ENCODE data around the gene ITGB2. TPM values are rescaled to one million over a fixed set of nuclear protein-coding genes. Genes with fewer than 3 reads are reported as not detected.

The ITGB2 gene
- total RNA-seq, 1 experiment from 2014 or later: 1.5 TPM

DNA sequence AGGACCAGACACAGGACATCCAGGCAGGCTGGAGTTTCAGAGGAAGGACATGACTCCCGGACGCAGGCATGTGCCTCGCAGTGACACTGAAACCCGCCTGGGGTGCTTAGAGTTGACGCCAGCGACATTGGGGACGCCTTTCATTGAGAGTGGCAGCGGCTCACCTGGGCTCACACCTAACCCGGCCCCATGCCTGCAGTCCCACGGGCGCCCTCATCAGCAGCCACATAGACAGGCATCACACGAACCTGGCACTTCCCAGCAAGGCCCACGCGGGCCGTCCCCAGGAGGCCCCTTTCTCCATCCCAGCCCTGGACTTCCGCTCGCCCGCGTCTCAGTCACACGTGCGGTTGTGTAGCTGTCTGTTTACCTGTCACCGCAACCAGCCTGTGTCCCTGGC is 17.0 kb downstream of the ITGB2 start:
- no peak for ATAC-seq
- Histone ChIP-seq H3K79me2 (ENCODE audit: insufficient read depth, low read length) (no peaks in the 10 kb centered on the region), H3K9ac (ENCODE audit: low read length) (no peak overlapping the region), H2AFZ (ENCODE audit: low read depth, low read length, poor library complexity, severe bottlenecking) (no peak overlapping the region), H3K4me2 (ENCODE audit: low read length) (no peak overlapping the region), H4K20me1 (ENCODE audit: insufficient read depth) (no peaks in the 10 kb centered on the region), H3K9me2 (ENCODE audit: insufficient read depth) (no peaks in the 10 kb centered on the region), H3K36me3 (ENCODE audit: control insufficient read depth in 1 of 2, insufficient read depth in 2 of 2, low read length in 2 of 2) (no peaks in the 10 kb centered on the region), H3K4me1 (ENCODE audit: control insufficient read depth in 1 of 2, insufficient read depth in 2 of 2, low read length in 2 of 2) (no peaks in the 10 kb centered on the region), H3K9me3 (ENCODE audit: control insufficient read depth in 1 of 2, insufficient read depth in 1 of 2, low read depth in 1 of 2, low read length in 2 of 2) (peaks cover 0 to 4% of the 10 kb centered on the region in 2 experiments; a peak in 1 of 4 replicates), H3K4me3 (replicated peaks in 1 of 2; ENCODE audit: low read depth in 1 of 2, low read length in 2 of 2) (no peak overlapping the region), H3K27me3 (ENCODE audit: insufficient read depth, low read length) (peaks cover 11% of the 10 kb centered on the region; the same call in 1 of the 2 replicates), H3K27ac (ENCODE audit: low read depth, low read length) (no peak overlapping the region)
- ChIA-PET RAD21 (ENCODE audit: low non-redundant PET in 1 of 2, low total read pairs in 2 of 2, uncharacterized antibody in 2 of 2, unreplicated experiment in 2 of 2) (no interaction called here), POLR2A (no interaction called here), CTCF (no interaction called here)
- TF ChIP-seq, protein P1, sequence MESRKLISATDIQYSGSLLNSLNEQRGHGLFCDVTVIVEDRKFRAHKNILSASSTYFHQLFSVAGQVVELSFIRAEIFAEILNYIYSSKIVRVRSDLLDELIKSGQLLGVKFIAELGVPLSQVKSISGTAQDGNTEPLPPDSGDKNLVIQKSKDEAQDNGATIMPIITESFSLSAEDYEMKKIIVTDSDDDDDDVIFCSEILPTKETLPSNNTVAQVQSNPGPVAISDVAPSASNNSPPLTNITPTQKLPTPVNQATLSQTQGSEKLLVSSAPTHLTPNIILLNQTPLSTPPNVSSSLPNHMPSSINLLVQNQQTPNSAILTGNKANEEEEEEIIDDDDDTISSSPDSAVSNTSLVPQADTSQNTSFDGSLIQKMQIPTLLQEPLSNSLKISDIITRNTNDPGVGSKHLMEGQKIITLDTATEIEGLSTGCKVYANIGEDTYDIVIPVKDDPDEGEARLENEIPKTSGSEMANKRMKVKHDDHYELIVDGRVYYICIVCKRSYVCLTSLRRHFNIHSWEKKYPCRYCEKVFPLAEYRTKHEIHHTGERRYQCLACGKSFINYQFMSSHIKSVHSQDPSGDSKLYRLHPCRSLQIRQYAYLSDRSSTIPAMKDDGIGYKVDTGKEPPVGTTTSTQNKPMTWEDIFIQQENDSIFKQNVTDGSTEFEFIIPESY (IDR thresholded peaks at IDR 0.05; ENCODE audit: extremely low read depth, insufficient replicate concordance, low read length): no peak
- TF ChIP-seq REST (IDR thresholded peaks at IDR 0.05; ENCODE audit: low read depth) (no peak), ZNF274 (IDR thresholded peaks at IDR 0.05; ENCODE audit: low read depth, low read length) (no peak), SP1 (IDR thresholded peaks at IDR 0.05; ENCODE audit: low read depth) (no peak), EZH2phosphoT487 (IDR thresholded peaks at IDR 0.05; ENCODE audit: borderline replicate concordance) (no peak), RAD21 (IDR thresholded peaks at IDR 0.05; ENCODE audit: low read depth) (no peak)
- TF ChIP-seq, protein P2, sequence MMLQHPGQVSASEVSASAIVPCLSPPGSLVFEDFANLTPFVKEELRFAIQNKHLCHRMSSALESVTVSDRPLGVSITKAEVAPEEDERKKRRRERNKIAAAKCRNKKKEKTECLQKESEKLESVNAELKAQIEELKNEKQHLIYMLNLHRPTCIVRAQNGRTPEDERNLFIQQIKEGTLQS (IDR thresholded peaks at IDR 0.05): no peak
- intact Hi-C loops (cut with micrococcal nuclease): no loop called here
- DNase-seq (ENCODE audit: low read depth, low spot score): no peak
- BruUV-seq (replicated peaks): no TSS peak
